Measurements from ENCODE around the gene C2CD3. TPM values are rescaled to one million over a fixed set of nuclear protein-coding genes. Genes with fewer than 3 reads are reported as not detected.

The C2CD3 gene
- total and polyA plus RNA-seq, 9 of the 15 experiments (the other 6 are each of a cell fraction or from before 2014, with no cell fraction given), result 4.4 to 20.2 (median 15.4) TPM

GRCh38 chr11:74011360-74012073 lies 159.3 kb downstream of the C2CD3 start (continued):
- TF ChIP-seq ZBTB8A (IDR thresholded peaks at IDR 0.05; ENCODE audit: partially characterized antibody) (no peak), CBX3 (IDR thresholded peaks at IDR 0.05; ENCODE audit: borderline replicate concordance in 1 of 2, low read length in 2 of 2) (peak in 1 of 2 experiments; percentile 99; a peak in 2 of 3 replicates), BRF2 (IDR thresholded peaks at IDR 0.05; ENCODE audit: borderline replicate concordance, insufficient read depth, insufficient read length) (no peak), ARNT (IDR thresholded peaks at IDR 0.05) (peak; percentile 91 to 97), STAT5A (IDR thresholded peaks at IDR 0.05; ENCODE audit: borderline replicate concordance, low read length) (peak; percentile 96), COPS2 (conservative IDR thresholded peaks at IDR 0.05) (no peak), SP2 (IDR thresholded peaks at IDR 0.05; ENCODE audit: extremely low read depth, low read depth, low read length, poor library complexity, severe bottlenecking) (no peak), NCOA1 (IDR thresholded peaks at IDR 0.05; ENCODE audit: low read depth) (peak; percentile 86; the same call in 1 of the 2 replicates), CTCFL (IDR thresholded peaks at IDR 0.05; ENCODE audit: borderline replicate concordance, insufficient read depth, low read depth, low read length, poor library complexity, severe bottlenecking) (no peak), ZNF445 (CRISPR knock-in tag; IDR thresholded peaks at IDR 0.05; ENCODE audit: low read depth) (no peak), CAMTA2 (CRISPR knock-in tag; conservative IDR thresholded peaks at IDR 0.05) (no peak), TRIM25 (IDR thresholded peaks at IDR 0.05; ENCODE audit: borderline replicate concordance) (no peak), ZNF224 (CRISPR knock-in tag; IDR thresholded peaks at IDR 0.05) (no peak), ARID3B (CRISPR knock-in tag; IDR thresholded peaks at IDR 0.05; ENCODE audit: borderline replicate concordance) (no peak), ZNF398 (CRISPR knock-in tag; IDR thresholded peaks at IDR 0.05) (no peak), ZNF347 (CRISPR knock-in tag; IDR thresholded peaks at IDR 0.05; ENCODE audit: low read depth) (no peak), SMARCA5 (IDR thresholded peaks at IDR 0.05) (peak; percentile 96), E2F3 (CRISPR knock-in tag; IDR thresholded peaks at IDR 0.05) (no peak; the same call in 1 of the 2 replicates)
